GM18526 (cell line): ENCODE results near the gene UCHL3.
A peak's percentile ranks its signal among the peaks of the same experiment; 100 is the strongest.

Experiments used
- POLR2A ChIP-seq: IDR thresholded peaks from 3 replicates; pipeline ENCODE4 v1.6.1; 2011; ENCODE audit not compliant: insufficient read length; ENCODE audit errors: extremely low read depth

The UCHL3 gene

GRCh38 chr13:75549262-75550158, at the start of gene UCHL3:
Gene UCHL3, plus strand, starts transcription at chr13:75549791. Its CDS starts 30 bp downstream, at chr13:75549821.
- peak; percentile 89 for TF ChIP-seq POLR2A

GRCh38 chr13:75505327-75505726, 44.3 kb upstream of the UCHL3 start:
- TF ChIP-seq POLR2A: no peak

GRCh38 chr13:75506018-75506417, 43.6 kb upstream of the UCHL3 start:
- TF ChIP-seq POLR2A: no peak

GRCh38 chr13:75507027-75508001, 42.3 kb upstream of the UCHL3 start:
- no peak for TF ChIP-seq POLR2A

- no peak for TF ChIP-seq POLR2A
These were observed 41.5 kb upstream of the UCHL3 start for GRCh38 chr13:75508002-75508548.

GRCh38 chr13:75511051-75511625, 38.5 kb upstream of the UCHL3 start:
- no peak for TF ChIP-seq POLR2A

- no peak for TF ChIP-seq POLR2A
These were observed 37.3 kb upstream of the UCHL3 start for GRCh38 chr13:75512253-75512652.

- TF ChIP-seq POLR2A: no peak
These were observed 36.3 kb upstream of the UCHL3 start for GRCh38 chr13:75513271-75513670.

GRCh38 chr13:75514080-75514995, 35.3 kb upstream of the UCHL3 start:
- TF ChIP-seq POLR2A: no peak

GRCh38 chr13:75518439-75519088, 31.0 kb upstream of the UCHL3 start:
- TF ChIP-seq POLR2A: no peak

GRCh38 chr13:75521956-75522355, 27.6 kb upstream of the UCHL3 start:
- TF ChIP-seq POLR2A: no peak

GRCh38 chr13:75530549-75530961, 19.0 kb upstream of the UCHL3 start:
- no peak for TF ChIP-seq POLR2A

- no peak for TF ChIP-seq POLR2A
These were observed 15.7 kb upstream of the UCHL3 start for GRCh38 chr13:75533861-75534260.
